Fibroblast of skin of right quadriceps (primary cell): Measurements from ENCODE around the gene DMXL2.
"Not testable (repeated sequence)": the region's sequence is repeated elsewhere in the genome, so short reads cannot be mapped to it uniquely, and the experiment has no call there.

Experiments used
- DNase-seq: peaks from one replicate; pipeline ENCODE4 v3.0.0-alpha.2; 2013

The DMXL2 gene, protein sequence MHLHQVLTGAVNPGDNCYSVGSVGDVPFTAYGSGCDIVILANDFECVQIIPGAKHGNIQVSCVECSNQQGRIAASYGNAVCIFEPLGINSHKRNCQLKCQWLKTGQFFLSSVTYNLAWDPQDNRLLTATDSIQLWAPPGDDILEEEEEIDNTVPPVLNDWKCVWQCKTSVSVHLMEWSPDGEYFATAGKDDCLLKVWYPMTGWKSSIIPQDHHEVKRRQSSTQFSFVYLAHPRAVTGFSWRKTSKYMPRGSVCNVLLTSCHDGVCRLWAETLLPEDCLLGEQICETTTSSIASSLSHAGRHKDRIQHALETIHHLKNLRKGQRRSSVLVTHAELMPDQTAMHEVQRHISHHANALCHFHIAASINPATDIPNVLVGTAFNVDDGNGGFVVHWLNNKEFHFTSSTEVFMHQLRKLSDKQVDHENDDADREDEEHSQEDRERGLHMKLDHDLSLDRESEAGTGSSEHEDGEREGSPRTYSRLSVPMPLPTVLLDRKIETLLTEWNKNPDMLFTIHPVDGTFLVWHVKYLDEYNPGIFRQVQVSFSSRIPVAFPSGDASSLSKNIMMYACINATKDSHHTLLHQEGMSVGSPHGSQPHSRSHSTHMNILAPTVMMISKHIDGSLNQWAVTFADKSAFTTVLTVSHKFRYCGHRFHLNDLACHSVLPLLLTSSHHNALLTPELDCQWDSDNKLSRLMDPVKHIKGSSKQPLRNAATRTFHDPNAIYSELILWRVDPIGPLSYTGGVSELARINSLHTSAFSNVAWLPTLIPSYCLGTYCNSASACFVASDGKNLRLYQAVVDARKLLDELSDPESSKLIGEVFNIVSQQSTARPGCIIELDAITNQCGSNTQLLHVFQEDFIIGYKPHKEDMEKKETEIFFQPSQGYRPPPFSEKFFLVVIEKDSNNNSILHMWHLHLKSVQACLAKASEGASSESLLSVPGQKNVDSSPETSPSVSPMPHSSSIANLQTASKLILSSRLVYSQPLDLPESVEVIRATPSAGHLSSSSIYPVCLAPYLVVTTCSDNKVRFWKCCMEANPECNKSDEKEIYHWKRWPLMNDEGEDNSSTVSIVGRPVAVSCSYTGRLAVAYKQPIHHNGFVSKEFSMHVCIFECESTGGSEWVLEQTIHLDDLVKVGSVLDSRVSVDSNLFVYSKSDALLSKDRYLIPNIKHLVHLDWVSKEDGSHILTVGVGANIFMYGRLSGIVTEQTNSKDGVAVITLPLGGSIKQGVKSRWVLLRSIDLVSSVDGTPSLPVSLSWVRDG (N-terminal part only)

DNA sequence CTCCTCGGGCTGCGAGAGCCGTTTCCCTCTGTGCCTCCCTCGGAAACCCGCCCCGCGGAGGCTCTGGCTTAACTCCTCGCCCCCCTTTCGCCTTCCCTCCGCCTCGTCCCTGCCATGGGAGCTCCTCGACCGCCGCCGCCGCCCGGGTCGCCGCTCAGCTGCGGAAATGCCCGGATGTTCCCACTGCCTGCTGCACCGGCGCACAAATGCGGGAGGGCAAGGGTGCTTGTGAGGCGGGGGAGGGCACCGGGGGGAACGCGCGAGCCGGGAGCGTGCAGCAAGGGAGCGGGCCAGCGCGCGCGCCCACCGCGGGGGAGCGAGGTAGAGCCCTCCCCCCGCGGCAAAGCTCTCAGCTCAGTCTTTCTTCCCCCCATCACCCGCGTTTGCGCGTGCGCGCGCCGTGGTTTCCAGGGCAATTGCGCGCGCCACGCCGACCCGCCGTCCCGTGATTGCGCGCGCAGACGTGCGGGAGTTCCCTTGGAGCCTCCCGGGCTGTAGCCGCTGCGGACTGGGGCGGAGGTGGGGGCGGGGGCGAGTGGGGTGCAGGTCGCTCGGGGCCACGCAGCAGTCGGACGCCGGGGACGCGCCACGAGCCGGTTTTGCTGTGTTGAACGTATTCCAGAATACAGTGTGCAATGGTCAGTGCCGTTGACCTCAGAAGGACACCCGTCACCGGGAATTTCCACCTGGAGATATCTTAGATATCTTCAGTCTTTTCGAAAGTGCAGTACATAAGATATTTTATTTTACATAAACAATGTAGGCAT lies at the start of gene DMXL2:
Gene DMXL2, minus strand, starts transcription at position 168 of the 767 bp plus-strand sequence. CDS start 226 bp downstream, outside the sequence.
- DNase-seq: peak; percentile 86

DNA sequence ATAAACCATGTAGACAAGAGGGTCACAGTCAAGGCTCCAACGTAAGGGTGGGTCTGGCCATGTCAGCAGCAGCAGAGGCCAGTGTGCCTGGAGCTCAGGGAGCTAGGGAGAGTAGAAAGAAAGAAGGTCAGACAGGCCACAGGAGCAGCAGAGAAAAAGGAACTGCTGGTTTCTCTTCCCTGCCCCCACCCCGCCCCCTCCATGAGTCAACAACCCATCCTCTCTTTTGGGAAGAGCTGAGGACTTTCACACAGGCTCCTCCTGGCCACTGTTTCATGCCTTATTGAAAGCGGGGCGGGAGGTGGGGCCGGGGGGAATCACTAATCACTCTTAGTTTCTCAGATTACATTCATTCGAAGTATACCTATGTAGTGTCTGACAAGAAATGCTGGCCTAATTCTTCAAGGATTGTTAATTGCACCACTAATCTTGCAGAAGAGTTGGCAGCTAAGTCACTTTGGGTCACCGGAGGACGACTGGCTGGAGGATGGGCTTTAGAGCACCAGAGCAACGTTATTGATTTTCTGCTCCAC lies 49.6 kb upstream of the DMXL2 start:
- no peak for DNase-seq

DNA sequence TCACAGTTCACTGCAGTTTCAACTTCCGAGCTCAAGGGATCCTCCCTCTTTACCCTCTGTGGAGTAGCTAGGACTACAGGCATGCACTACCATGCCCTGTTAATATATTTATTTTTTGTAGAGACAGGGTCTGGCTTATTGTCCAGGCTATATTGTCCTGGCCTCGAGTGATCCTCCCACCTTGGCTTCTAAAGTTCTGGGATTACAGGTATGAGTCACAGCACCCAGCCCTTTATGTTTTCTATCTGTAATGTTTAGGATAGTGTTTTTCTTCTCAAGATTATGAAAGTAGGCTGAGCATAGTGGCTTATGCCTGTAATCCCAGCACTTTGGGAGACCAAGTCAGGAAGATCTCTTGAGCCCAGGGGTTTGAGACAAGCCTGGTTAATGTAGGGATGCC lies 46.8 kb upstream of the DMXL2 start:
- no peak for DNase-seq

DNA sequence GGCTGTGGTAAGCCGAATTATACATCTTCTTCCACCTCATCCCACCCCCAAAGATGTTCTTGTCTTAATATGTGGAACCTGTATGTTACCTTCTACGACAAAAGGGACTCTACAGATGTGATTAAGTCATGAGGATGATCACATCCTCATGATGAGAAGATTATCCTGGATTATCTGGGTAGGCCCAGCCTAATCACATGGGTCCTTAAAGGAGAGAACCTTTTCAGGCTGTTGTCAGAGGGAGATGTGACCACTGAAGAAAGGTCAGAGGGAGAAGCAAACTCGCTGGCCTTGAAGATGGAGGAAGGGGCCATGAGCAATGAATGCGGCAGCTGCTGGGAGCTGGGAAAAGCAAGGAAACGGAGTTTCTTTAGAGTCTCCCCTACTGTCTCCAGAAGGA lies 45.9 kb upstream of the DMXL2 start:
- no peak for DNase-seq

DNA sequence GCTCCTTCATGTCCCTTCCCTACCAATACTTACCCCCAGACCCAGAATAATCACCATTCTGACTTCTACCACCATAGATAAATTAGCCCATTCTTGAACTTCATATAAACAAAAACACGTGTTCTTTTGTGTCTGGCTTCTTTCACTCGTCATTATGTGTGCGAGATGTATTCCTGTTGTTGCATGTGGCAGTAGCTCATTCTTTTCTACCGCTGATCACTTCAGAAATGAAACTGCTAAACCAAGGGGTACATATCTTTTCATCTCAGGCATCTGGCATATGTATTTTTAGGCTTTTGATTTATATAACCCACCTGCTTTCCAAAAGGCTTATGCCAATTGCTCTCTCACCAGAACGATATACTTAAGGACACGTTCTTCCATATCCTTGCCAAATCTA lies 44.9 kb upstream of the DMXL2 start:
- DNase-seq: no peak

DNA sequence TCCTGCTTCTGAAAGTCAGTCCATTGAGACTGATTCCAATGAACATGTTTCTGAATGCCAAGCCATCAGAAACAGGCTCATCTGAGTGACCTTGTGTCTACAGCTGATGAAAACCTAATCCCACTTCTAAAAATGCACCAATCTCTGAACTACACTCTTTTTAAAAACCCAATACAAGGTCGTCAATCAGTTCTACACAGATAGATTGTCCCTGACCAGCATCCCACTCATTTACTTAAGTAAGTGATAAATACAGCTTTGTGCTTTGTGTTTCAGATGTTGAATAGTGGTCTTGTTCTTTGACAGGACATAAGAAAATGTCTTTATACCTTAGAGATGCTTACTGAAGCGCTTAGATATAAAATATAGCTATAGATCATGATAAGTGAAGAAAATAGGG lies 38.5 kb upstream of the DMXL2 start:
- DNase-seq: no peak

DNA sequence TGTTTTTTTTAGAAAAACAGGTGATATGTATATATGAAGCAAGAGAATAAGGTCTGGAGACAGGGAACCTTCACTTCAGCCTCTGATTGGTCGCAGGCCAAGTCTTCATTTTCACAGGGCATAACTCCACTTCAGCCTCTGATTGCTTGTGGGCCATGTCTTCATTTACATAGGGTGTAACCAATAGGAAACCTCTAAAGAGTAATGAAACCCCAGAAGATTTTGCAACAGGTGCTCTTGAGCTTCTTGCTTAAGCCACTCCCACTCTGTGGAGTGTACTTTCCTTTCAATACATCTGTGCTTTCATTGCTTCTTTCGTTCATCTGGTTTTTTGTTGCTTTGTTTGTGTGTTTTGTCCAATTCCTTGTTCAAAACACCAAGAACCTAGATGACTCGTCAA lies 36.1 kb upstream of the DMXL2 start:
- DNase-seq: no peak

DNA sequence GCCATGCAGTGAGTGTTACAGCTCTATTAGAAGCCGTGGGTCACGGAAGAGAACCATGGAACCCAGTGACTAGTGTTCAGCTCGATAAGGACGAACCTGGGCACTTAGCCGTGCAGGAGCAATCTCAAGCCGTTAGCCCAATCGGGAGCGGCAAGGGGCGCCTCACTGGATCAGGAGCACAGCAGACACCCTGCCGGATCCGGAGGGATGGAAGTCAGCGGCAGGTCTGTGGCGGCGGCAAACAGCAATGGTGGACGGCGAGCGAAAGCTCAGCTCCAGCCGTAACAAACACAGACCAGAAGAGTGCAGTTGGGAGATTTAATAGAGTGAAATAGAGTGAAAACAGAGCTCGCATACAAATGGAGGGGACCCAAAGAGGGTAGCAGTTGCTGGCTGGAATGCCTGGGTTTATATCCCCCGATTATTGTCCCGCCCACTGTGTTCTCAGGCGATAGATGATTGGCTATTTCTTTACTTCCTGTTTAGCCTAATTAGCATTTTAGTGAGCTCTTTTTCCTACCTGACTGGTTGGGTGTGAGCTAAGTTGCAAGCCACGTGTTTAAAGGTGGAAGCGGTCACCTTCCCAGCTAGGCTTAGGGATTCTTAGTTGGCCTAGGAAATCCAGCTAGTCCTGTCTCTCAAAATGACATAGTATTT lies 33.0 kb upstream of the DMXL2 start:
- not testable (repeated sequence) for DNase-seq

DNA sequence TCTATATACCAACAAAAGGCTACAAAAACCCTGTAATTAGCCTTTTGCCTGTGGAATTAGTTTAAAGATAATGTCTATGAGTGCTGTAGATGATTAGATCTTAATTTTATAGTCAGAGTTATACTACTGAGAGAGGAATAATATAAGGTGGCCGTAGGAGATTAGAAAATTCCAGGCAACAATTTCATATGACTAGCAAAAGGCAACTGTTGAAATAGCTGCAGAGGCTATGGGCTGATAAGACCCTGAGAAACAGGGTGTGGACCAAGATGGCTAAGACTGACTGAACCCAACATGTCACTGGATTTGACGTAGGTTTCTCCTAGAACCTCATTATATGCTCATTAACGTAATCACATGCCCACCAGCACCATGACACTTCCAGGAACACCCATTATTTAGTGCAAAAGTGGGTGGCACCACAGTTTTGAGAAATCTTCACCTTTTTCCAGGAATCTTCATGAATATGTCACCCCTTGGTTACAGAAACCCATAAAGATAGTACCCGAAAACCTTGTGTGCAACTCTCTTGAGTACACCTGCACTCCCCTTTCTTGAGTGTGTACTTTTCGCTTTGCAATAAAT lies 29.6 kb upstream of the DMXL2 start:
- DNase-seq: no peak

DNA sequence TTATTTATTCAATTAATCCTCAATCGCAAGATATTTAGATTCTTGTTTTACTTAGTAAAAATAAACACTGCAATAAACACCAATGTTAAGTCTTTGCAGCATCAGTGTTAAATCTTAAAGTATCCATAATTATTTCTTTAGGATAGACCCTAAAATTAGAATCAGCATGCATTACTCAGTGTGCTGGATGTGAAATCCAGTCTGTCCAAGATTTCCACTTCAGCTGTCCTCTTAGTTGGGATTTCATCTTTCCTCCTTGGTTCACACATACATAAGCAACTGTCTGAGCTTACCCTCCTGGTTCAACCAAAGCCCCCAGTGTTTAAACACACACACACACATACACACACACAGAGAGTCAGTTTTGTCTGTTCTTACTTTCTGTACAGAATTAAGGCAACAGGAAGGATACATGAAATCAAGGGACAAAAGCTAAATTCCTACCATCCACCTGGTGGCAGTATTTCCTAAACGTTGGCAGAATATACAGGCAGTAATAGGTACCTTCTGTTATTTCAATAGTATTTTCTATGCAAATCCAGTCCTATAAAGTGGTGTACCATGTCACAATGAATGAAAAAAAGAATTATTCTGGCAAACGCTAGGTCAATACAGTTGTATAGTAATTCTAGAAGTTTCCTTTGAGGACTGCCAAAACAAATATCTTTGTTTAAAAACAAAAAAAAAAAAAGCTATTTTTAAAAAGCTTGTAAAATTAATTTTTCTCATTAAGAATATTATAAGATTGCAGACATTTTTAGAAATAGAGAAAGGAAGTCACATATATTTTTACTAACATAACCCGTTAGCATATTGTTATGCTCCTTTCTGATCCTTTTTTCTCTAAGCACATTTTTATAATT lies 27.3 kb upstream of the DMXL2 start:
- peak; percentile 65 for DNase-seq

DNA sequence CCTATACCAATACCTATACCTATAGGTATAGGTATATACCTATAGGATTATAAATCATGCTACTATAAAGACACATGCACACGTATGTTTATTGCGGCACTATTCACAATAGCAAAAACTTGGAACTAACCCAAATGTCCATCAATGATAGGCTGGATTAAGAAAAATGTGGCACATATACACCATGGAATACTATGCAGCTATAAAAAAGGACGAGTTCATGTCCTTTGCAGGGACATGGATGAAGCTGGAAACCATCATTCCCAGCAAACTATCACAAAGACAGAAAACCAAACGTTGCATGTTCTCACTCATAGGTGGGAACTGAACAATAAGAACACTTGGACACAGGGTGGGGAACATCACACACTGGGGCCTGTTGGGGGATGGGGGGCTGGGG lies 26.1 kb upstream of the DMXL2 start:
- DNase-seq: not testable (repeated sequence)

DNA sequence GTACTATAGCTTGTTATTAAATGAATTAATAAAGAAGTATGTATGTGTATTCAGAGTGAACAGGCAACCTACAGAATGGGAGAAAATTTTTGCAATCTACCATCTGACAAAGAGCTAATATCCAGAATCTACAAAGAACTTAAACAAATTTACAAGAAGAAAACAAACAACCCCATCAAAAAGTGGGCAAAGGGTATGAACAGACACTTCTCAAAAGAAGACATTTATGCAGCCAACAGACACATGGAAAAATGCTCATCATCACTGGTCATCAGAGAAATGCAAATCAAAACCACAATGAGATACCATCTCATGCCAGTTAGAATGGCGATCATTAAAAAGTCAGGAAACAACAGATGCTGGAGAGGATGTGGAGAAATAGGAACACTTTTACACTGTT lies 25.5 kb upstream of the DMXL2 start:
- not testable (repeated sequence) for DNase-seq

DNA sequence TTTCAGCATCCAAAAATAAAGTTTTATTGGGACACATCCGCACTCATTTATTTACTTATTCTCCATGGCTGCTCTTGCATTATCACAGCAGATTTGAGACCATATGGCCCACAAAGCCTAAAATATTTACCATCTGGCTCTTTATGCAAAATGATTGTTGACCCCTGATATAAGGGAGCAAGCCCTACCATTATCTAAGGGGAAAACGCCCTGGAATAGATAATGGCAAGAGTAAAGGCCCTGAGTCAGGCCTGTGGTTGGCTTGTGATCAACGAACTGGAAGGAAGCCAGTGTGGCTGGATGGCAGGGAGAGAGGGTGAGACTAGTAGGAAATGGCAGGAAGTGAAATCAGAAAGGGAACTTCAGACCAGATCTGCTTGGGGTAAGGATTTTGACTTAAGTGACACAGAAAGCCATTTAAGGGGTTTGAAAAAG lies 24.6 kb upstream of the DMXL2 start:
- peak; percentile 37 for DNase-seq

DNA sequence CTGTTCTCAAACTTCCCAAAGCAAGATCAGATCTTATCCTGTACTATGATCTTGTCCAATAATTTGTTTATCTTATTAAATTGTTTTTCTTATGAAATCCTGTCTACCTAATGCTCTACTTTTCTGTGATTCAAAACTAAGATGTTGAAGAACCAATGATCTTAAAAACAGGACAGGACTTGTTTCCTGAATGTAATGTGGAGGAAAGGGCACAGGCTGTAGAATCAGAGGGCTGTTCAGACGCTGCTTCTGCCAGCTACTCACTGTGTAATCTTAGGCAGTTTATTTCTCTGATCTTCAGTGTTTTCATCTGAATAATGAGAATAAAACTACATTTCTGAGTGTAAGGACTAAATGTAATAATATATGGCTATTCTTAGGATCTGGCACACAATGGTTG lies 20.1 kb upstream of the DMXL2 start:
- DNase-seq: no peak

DNA sequence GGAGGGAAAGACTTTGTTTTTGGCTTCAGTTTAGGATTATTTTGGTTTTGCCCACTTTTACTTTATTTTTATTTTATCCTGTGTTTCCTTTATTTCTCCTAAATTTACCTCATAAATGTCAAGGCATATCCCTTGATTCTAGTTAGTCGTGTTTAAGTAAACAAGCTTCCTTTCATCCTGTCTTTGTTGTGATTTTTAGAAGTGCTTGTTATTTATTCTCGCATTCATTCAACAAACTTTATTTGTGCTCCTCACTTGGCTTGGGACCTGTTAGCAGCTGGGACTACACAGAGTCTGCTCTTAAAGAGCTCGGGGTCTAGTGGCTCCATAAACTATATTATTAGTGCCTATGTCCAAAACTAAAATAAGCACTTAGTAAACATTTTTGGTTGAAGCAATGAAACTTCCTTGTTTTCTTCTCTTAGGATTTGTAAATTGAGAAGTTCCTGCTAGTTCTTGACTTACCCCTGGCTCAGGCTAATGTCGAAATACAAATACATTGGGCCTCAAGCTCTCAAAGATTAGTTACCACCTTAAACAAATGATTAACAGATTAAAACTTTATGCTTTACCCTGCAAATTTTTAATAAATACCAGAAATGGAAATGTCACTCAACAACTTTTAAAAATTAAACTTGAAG lies 19.0 kb upstream of the DMXL2 start:
- DNase-seq: no peak

DNA sequence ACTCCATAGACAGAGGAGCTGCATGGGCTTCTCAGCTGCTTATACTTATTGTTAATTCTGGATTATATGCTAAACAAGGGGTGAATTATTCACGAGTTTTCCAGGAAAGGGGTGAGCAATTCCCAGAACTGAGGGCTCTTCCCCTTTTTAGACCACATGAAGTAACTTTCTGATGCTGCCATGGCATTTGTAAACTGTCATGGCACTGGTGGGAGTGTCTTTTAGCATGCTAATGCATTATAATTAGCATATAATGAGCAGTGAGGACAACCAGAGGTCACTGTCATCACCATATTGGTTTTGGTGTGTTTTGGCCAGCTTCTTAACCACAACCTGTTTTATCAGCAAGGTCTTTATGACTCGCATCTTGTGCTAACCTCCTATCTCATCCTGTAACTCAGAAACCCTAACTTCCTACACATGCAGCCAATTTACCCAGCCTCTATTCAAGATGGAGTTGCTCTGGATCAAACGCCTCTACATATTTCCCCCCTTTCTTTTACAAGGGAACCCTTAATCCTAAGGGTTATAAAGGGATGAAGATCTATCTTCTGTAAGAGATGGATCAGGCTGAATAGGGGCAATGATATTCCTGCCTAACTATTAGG lies 12.1 kb upstream of the DMXL2 start:
- no peak for DNase-seq

DNA sequence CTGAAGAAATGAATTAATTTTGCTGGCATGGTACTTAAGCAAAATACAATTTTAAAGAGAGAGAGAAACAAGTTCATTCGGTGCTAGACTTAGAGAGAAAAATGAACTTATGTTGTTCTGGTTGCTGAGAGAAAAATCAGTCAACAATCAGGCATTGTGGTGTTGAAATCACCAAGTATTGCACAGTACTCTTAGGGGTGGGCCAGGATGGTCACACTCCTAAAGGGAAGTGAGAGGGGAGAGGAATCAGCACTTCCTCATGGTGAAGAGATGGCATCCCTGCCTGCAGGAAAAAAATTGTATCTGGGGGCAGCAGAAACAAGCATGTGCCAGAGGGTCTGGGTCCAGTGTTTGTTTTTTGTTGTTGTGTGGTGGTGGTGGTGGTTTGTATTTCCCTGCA lies 7.0 kb upstream of the DMXL2 start:
- DNase-seq: no peak

DNA sequence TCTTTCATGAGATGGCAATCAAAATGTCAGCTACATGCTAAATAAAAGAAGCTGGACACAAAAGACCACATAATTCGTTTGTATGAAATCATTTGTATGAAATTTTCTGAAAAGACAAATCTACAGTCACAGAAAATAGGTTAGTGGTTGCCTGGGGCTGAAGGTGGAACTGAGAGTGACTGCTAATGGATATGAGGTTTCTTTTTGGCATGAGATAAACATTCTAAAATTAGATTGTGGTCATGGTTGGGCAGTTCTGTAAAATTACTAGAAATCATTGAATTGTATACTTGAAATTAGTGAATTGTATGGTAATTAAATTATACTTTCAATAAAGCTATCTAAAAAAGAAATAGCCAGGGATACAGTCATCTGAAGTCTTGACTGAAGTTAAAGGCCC lies 2.7 kb upstream of the DMXL2 start:
- DNase-seq: no peak

DNA sequence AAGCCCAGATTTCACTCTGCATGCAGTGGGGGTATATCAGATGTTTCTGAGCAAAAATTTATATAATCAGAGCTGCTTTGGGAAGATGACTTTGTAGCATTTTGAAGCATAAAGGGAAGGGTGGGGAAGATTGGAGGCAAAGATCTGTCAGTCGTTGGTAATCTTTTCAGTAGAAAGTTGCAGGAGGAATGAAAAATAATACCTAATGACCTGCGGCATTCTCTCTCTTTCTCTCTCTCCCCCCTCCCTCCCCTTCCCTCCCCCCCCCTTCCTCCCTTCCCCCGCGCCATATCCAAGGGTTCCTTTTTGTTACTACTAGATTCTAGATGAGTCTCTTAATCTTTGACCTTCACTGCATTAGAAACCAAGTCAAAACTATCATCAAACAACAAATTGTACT lies 1.5 kb upstream of the DMXL2 start:
- DNase-seq: no peak
